ENCODE data around the gene FAM234B. TPM values are rescaled to one million over a fixed set of nuclear protein-coding genes. Genes with fewer than 3 reads are reported as not detected.

Gene FAM234B
- total and polyA plus RNA-seq, 2 of the 8 experiments (the other 6 are each of a cell fraction or from before 2014, with no cell fraction given) = 12.5 to 29.1 TPM

- Histone ChIP-seq H3K27me3 (replicated peaks in 1 of 4; ENCODE audit: control insufficient read depth in 3 of 4, extremely low read depth in 1 of 4, insufficient read depth in 3 of 4, low read length in 3 of 4) (no peaks in the 10 kb centered on the region), H3K4me3 (ENCODE audit: extremely low read depth in 1 of 4, insufficient read depth in 2 of 4, low read depth in 3 of 4, low read length in 4 of 4) (no peak overlapping the region), H3K14ac (ENCODE audit: insufficient read length) (no peak overlapping the region), H3K27ac (ENCODE audit: low read depth, low read length) (no peak overlapping the region), H3K79me1 (ENCODE audit: low read depth, low read length) (no peaks in the 10 kb centered on the region), H2BK20ac (ENCODE audit: low read length) (no peak overlapping the region), H4K8ac (ENCODE audit: extremely low read depth, insufficient read depth, low read length) (no peak overlapping the region), H4K20me1 (replicated peaks in 1 of 2; ENCODE audit: control insufficient read depth in 1 of 2, insufficient read depth in 2 of 2, low read length in 2 of 2) (no peaks in the 10 kb centered on the region), H3K4me2 (ENCODE audit: insufficient read depth in 1 of 2, low read depth in 2 of 2, low read length in 2 of 2) (no peak overlapping the region), H2BK120ac (replicated peaks; ENCODE audit: low read depth, low read length) (no peak overlapping the region), H4K91ac (replicated peaks; ENCODE audit: insufficient read length, low read length) (no peak overlapping the region), H2AK5ac (ENCODE audit: low read depth, low read length) (no peak overlapping the region), H3K23me2 (ENCODE audit: low read depth, low read length) (no peaks in the 10 kb centered on the region), H2AFZ (ENCODE audit: low read length) (no peak overlapping the region), H3K9ac (replicated peaks in 1 of 4; ENCODE audit: extremely low read depth in 1 of 4, low read depth in 3 of 4, low read length in 3 of 4) (no peak overlapping the region), H3K4me1 (replicated peaks in 1 of 4; ENCODE audit: control insufficient read depth in 3 of 4, insufficient read depth in 4 of 4, low read length in 3 of 4) (peaks cover 0 to 4% (median under 1%) of the 10 kb centered on the region in 4 experiments; a peak in 2 of 7 replicates), H3K9me3 (ENCODE audit: insufficient read depth in 2 of 2, low read depth in 1 of 2, low read length in 1 of 2) (no peaks in the 10 kb centered on the region), H2BK12ac (ENCODE audit: low read depth, low read length) (no peak overlapping the region), H3K79me2 (ENCODE audit: control insufficient read depth in 1 of 2, insufficient read depth in 2 of 2, low read length in 2 of 2) (no peaks in the 10 kb centered on the region), H3K18ac (ENCODE audit: extremely low read depth, low read length) (no peak overlapping the region), H3K56ac (replicated peaks; ENCODE audit: insufficient read length, low read depth, low read length) (no peak overlapping the region), H3K23ac (ENCODE audit: insufficient read length) (no peak overlapping the region), H3K36me3 (ENCODE audit: control insufficient read depth in 2 of 4, insufficient read depth in 4 of 4, low read length in 3 of 4) (peaks cover 4 to 52% (median 26%) of the 10 kb centered on the region in 4 experiments; a peak in 7 of 8 replicates), H2BK15ac (ENCODE audit: low read length) (no peak overlapping the region), H2BK5ac (ENCODE audit: low read depth, low read length) (no peak overlapping the region), H4K5ac (ENCODE audit: insufficient read length, low read depth, low read length) (no peak overlapping the region), H3K4ac (replicated peaks; ENCODE audit: insufficient read length, low read depth, low read length) (no peak overlapping the region)
- CTCF ChIA-PET (ENCODE audit: partially characterized antibody) = interaction anchor here (1.0 to 2.5 kb wide), 4 partner anchors 8 to 86 kb away, joined by 3 to 7 read pairs (median 4); no protein-coding TSS in a partner anchor
- 82% methylated on average over 10 of the region's 10 CpGs; no CpG with 5 or more reads in 1 of the 2 experiments for WGBS, 2 experiments (ENCODE audit: extremely low coverage in 1 of 2, insufficient coverage in 1 of 2, insufficient read length in 1 of 2, insufficient replicate concordance in 2 of 2, low coverage in 1 of 2, low lambda C conversion rate in 2 of 2, missing lambda C conversion rate in 1 of 2)
- no peak for FAIRE-seq
- DNase-seq (ENCODE audit: low read depth in 1 of 2, low spot score in 2 of 2) = no peak
- TF ChIP-seq CREB1 (IDR thresholded peaks at IDR 0.05) = no peak
- TF ChIP-seq SIRT6 (IDR thresholded peaks at IDR 0.05; ENCODE audit: low read length) = no peak
- no peak for TF ChIP-seq NRF1 (IDR thresholded peaks at IDR 0.05; ENCODE audit: low read depth, low read length)
- no peak for TF ChIP-seq CTCF (IDR thresholded peaks at IDR 0.05; ENCODE audit: control extremely low read depth in 1 of 3, insufficient read depth in 1 of 3, low read depth in 1 of 3, low read length in 3 of 3)
- POLR2A ChIA-PET (ENCODE audit: partially characterized antibody) = no interaction called here
Measured at GRCh38 chr12:13071305-13072280, 27.4 kb downstream of the FAM234B start.
